Prostate gland (tissue), 2 donors: ENCODE results near the gene CD1D.
A peak's percentile ranks its signal among the peaks of the same experiment; 100 is the strongest.

Experiments used
- POLR2A ChIP-seq: fragments of 450-650 bp; IDR thresholded peaks from one replicate; pipeline ENCODE4 v1.6.1; 2016; ENCODE audit warnings: antibody characterized with exemption, mild to moderate bottlenecking
- TF ChIP-seq, protein P1 (sequence below), 4 experiments: fragments of 200-600 bp in 2 of 4; fragments of 450-650 bp in 2 of 4; sonication (generic) in 2 of 4; IDR thresholded peaks; 1 replicate in 3 of 4; 2 replicates in 1 of 4; pipeline ENCODE4 v1.5.1; 2016 to 2019; ENCODE audit warnings: antibody characterized with exemption in 4 of 4, mild to moderate bottlenecking in 2 of 4, moderate library complexity in 2 of 4

- TF ChIP-seq, protein P1, sequence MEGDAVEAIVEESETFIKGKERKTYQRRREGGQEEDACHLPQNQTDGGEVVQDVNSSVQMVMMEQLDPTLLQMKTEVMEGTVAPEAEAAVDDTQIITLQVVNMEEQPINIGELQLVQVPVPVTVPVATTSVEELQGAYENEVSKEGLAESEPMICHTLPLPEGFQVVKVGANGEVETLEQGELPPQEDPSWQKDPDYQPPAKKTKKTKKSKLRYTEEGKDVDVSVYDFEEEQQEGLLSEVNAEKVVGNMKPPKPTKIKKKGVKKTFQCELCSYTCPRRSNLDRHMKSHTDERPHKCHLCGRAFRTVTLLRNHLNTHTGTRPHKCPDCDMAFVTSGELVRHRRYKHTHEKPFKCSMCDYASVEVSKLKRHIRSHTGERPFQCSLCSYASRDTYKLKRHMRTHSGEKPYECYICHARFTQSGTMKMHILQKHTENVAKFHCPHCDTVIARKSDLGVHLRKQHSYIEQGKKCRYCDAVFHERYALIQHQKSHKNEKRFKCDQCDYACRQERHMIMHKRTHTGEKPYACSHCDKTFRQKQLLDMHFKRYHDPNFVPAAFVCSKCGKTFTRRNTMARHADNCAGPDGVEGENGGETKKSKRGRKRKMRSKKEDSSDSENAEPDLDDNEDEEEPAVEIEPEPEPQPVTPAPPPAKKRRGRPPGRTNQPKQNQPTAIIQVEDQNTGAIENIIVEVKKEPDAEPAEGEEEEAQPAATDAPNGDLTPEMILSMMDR (IDR thresholded peaks at IDR 0.05): no peak
- TF ChIP-seq POLR2A: peak; percentile 43
Observed at GRCh38 chr1:158177700-158178450, 2.8 kb upstream of the CD1D start.
